GM19043 (cell line): ENCODE results near the gene SKIDA1.
"Not testable (repeated sequence)": the region's sequence is repeated elsewhere in the genome, so short reads cannot be mapped to it uniquely, and the experiment has no call there.

ENCODE experiments used
- ATAC-seq: cut with Tn5 transposase; IDR thresholded peaks from one replicate; pipeline ENCODE4 v1.9.1; 2021; ENCODE audit warnings: low read depth; ENCODE audit not compliant: unreplicated experiment

SKIDA1 gene

DNA sequence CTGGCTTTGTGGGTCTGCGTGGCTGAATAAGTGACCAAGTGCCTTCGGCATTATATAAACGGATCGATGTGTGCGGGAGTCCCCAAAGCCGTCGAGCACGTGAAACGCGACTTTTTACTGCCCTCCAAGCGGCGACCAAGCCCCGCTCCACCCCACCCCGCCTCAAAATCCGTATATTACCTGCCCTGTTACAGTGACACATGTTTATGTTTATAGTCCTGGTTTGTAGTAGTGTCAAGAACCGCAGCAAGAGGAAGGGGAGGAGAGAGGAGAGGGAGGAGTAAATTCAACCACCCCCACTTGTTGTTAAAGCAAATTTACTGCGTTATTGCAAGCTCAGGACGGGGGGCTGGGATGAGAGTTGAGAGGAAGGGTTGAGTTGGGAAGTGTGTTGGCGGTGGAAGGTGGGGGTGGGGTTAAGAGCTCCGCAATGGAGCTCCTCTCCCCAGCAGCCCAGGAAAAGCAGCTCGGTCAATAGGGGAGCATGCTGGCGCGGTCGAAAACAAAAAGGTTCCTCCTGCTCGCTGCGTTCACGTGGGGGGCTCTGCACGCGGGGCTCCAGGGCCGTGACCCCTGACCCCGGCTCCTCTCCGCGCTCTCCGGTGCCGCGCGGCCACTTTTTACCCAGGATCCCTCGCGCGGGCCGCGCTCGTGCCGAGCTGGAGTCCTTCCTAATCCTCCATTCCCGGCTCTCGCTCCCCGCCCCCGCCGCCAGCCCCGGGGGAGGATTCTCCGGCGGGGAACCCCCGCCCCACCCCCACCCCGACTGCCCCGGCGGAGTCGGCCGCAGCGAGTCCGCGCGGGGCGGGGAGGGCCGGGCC, at the start of gene SKIDA1:
Gene SKIDA1, minus strand, starts transcription at position 316 of the 821 bp plus-strand sequence. CDS start 7,860 bp downstream, outside the sequence.
- peak; percentile 35 for ATAC-seq

DNA sequence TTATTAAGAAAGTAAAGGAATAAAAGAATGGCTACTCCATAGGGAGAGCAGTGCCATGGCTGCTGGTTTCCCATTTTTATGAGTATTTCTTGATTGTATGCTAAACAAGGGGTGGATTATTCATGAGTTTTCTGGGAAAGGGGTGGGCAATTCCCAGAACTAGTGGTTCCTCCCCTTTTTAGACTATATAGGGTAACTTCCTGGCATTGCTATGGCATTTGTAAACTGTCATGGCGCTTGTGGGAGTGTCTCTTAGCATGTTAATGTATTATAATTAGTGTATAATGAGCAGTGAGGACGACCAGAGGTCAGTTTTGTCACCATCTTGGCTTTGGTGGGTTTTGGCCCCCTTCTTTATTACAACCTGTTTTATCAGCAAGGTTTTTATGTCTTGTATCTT, 49.0 kb upstream of the SKIDA1 start:
- ATAC-seq, result not testable (repeated sequence)

DNA sequence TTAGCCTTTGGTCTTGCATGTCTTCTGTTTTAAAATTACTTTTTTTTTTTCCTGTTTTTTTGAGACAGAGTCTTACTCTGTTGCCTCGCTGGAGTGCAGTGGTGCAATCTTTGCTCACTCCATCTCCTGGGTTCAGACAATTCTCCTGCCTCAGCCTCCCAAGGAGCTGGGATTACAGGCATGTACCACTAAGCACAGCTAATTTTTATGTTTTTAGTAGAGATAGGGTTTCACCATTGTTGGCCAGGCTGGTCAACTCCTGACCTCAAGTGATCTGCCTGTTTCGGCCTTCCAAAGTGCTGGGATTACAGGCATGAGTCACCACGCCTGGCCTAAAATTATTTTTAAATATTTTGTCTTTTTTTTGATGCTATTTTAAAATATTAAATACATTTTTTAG, 47.1 kb upstream of the SKIDA1 start:
- ATAC-seq, result no peak

DNA sequence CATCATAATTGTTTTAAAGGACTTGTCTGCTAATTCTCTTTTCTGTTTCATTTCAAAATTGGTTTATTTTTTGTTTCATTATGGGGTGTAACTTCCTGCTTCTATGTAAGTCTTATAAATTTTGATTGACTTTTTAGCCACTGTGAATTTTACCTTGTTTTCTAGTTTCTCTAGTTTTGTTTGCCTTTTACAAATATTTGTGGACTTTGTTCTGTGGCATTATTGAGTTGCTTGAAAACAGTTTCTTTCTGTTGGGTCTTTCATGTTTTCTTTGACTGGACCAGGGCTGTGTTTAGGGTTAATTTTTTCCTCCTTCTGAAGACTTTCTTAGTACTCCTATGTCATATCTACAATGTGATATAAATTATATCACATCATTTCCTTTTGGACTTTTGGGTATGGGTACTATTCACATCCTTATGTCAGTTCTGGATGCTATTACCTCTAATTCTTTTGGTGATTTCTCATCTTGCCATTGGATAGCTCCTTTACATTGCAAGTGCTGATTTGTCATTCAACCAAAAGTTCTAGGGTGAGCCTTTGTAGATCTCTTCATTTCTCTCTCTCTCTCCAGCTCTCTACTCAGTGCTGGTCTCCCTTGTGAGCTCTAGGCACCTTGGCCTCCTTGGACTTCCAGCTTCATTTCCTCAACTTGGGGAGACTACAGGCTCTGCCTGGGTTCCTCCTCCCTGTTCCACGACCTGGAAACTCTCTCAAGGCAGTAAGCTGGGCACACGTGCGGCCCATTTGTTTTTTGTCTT, 45.5 kb upstream of the SKIDA1 start:
- ATAC-seq, result no peak

DNA sequence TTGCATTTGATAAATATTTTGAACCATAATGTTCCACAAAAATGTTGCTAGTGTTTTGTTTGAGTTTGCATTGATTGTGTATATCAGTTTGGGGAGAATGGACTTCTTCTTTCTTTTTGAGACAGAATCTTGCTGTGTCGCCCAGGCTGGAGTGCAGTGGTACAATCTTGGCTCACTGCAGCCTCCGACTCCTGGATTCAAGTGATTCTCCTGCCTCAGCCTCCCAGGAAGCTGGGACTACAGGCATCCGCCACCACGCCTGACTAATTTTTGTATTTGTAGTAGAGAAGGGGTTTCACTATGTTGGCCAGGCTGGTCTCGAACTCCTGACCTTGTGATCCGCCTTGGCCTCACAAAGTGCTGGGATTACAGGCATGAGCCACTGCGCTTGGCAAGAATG, 33.5 kb upstream of the SKIDA1 start:
- not testable (repeated sequence) for ATAC-seq

DNA sequence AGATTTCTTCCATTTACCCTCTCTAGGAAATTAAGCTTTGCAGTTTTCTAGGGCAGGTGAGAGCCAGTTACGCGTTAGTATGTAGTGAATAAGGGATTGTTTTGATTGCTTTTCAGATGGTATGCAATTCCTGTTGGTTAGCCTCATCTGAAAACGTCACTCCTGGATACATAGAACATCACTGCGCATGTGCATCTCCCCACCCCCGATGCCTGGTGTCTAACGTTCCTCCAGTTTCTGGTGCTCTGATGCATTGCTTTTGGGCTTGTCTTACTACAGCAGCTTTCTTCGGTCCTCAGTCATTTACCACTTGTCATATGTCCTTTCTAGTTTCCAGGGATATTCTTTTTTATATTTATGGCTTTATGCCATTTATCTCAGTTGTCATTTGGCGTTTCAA, 31.0 kb upstream of the SKIDA1 start:
- ATAC-seq, result no peak

DNA sequence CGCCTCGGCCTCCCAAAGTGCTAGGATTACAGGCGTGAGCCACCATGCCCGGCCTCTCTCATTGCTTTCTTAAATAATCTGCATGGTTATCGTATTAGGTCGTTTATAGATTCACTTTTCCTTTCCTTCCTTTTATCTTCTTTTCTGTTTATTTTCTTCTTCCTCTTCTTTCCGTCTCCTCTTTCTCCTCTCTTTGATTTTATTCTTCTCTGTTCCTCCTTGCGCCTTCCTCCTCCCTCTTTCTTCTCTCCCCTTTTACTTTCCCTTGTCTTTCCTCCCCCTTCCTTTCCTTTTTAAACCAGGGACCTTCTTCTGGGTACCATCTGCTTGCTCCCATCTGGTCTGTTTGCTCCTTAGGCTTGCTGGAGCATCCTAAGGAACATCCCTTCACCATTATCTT, 27.2 kb upstream of the SKIDA1 start:
- no peak for ATAC-seq

DNA sequence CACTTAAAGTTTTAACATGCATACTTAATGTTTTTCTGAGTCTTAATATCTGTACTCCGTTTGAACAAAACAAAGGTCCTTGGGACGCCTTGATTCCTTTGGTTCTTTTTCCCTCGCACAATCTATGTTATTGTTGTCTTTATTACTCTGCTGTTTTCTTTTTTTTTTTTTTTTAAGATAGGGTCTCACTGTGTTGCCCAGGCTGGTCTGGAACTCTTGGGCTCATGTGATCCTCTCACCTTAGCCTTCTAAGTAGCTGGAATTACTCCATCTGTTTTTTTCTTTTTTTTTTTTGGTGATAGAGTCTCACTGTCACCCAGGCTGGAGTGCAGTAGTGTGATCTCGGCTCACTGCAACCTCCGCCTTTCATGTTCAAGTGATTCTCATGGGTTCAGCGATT, 21.8 kb upstream of the SKIDA1 start:
- no peak for ATAC-seq

DNA sequence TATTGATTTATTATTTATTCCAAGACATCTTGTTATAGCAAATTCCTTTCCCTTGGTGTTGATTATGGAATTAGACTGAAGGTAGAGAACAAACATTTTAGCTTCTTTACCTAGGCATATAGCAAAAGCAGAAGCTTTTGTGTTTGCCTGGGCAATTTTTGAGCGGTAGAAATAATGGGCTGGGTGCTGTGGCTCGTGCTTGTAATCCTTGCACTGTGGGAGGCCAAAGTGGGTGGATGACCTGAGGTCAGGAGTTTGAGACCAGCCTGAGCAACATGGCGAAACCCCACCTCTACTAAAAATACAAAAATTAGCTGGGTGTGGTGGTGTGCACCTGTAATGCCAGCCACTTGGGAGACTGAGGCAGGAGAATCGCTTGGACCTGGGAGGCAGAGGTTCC, 15.2 kb upstream of the SKIDA1 start:
- ATAC-seq, result not testable (repeated sequence)

DNA sequence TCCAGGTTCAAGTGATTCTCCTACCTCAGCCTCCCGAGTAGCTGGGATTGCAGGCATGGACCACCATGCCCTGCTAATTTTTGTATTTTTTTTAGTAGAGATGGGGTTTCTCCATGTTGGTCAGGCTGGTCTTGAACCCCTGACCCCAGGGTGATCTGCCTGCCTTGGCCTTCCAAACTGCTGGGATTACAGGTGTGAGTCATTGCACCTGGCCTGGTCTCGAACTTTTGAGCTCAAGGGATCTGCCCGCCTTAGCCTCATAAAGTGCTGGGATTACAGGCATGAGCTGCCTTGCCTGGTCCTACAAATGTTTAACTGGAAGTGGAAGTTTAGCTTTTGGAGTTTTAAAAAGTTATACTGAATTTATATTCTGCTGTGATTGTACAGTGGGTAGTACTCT, 11.4 kb upstream of the SKIDA1 start:
- ATAC-seq, result no peak

DNA sequence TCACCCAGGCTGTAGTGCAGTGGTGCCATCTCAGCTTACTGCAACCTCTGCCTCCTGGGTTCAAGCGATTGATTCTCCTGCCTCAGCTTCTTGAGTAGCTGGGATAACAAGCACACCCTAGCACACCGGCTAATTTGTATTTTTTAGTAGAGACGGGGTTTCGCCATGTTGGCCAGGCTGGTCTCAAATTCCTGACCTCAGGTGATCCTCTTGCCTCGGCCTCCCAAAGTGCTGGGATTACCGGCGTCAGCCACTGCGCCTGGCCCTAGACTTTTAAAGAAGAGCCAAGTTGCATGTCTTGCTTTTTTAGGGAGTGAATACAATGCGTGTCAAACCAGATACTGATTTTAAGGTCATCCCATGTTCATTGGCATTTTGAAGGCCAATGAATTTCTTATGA, 10.5 kb upstream of the SKIDA1 start:
- ATAC-seq, result not testable (repeated sequence)

DNA sequence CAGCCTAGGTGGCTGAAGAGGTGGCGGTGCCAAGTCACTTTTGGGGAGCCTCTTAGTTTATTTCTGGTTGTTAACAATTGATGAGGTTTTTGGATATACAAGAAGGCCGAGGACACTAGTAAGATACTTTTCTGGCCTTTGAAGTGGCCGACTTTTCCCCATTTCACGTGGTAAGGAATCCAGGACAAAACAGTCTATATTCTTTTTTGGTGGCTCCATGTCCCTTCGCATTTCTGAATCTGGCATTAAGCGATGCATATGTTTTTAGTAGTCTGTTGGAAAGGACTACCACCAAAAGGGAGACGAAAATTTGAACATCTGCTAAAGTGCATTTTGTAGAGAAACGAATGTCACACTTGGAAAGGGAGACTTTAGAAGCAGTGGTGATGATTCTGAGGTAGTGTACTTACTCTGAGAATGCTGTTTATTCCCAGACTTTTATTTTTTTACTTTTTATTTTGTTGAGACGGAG, 10.0 kb upstream of the SKIDA1 start:
- ATAC-seq, result no peak

DNA sequence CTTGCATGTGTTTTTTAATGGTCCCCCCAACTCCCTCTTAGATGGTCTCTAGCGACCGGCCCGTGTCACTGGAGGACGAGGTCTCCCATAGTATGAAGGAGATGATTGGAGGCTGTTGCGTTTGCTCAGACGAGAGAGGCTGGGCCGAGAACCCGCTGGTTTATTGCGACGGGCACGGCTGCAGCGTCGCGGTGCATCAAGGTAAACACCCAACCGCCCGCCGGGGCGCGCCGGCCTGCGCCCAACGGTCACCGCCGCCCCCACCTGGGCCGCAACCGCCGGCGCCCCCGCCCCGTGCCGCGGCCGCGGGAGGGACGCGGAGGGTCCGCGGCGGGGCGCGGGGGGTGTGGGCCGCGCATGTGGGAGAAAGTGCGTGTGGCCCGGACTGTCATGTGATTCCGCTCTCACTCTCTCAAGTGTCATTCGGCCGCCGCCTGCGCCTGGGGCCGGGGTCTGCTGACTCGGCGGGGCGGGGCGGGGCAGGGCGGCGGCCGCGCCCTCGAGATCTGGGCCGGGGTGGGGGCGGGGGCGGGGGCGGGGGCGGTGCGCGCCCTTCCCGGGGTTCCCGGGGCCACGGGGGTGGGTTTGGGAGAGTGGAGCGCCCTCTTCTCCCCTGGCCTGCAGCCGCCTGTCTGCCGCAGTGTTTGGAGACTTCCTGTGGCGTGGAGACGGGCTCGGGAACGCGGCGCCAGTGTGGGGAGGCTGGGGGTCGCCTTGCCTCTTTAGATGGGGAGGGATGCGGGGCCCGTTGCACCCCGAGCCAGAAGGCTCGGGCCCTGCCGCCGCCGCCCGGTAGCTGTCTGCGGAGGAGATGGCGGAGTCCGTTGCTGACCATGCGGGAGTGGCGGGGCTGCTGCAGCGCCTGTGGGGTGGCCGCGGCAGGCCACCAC, 9.4 kb upstream of the SKIDA1 start:
- no peak for ATAC-seq

DNA sequence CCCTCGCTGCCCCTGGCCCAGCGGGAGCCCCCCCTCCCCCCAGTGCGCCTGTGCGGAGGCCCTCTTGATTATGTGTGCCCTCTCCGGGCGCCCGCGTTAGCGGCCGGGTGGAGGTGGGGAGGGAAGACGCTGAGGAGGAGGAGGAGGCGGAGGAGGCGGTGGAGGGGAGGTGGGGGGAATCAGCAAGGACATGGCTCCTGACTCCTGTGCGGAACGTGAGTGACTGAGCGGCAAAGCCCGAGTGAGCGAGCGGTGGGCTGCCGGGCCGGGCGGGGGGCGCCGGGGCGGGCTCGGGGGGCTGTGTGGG, 8.8 kb upstream of the SKIDA1 start:
- no peak for ATAC-seq

DNA sequence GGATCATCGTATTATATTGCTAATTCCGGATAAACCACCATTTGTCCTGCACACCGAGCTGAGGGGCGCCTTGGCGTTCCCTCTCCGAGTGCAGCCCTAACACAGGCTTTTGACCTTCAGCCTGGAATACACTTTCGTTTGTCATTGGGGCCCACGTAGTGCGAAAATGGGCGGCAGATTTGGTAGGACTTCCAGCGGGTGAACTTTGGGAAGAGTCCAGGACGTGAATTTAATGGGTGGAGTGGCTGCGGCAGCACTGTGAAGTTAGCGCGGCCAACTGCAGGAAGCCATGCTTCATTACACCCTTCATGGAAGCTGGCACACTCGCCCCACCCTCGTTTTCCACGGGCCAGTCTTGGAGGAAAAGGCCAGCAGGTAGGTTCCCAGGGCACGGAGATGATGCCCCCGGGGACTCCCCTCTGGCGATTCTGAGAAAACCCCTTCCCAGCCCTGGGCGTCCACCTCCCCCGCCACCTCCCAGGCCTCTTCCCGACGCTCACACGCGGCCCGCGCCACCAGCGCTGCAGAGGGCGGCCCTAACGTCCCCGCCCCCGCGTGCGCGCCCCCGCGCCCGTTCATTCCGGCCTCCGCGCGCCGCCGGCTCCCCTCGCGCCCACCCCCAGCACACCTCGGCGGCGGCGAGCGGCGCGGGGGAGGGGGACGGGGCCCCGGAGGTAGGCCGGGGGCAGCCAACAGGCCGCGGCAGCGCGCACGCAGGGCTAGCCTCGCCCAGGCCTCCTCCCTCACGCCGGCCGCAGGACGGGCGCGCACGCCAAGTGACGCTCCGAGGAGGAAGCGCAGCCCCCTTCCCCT, 8.2 kb upstream of the SKIDA1 start, which contains the start of gene MLLT10:
Gene MLLT10, plus strand, starts transcription at position 766 of the 813 bp plus-strand sequence. CDS start 413 bp downstream, outside the sequence.
- peak; percentile 81 for ATAC-seq

DNA sequence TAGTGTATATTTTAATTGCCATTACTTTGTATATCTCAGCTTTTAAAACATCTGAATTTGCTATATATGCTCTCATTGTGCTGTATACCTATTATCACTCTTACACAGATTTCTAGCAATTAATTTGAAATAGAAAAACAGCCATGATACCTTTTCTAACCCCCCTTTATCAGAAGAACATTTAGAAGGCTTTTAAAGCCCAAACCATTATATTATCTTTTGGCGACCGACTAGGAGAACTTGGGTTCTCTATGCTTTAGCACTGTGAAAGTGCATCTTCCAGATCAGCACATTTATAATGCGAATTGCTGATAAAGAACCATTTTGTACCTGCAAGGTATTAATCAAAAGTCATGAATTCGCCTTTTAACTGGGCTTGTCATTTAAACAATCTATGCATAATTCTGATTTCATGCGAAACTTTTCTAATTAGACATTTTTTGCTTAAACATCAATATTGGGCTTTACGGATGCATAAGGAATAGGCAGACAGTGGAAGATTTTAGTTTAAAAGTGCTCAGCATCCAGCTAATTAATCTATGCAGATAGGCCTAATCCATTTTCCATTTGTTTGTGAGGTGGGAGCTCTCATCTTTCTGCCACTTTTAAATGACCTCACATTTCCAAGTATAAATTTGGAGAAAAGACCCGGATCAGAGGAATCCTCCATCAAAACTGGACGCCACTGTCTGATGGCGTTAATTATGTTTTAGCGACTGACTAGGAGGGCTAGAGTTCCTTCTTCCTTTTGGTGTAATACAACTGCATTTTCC, 7.4 kb upstream of the SKIDA1 start:
- no peak for ATAC-seq

DNA sequence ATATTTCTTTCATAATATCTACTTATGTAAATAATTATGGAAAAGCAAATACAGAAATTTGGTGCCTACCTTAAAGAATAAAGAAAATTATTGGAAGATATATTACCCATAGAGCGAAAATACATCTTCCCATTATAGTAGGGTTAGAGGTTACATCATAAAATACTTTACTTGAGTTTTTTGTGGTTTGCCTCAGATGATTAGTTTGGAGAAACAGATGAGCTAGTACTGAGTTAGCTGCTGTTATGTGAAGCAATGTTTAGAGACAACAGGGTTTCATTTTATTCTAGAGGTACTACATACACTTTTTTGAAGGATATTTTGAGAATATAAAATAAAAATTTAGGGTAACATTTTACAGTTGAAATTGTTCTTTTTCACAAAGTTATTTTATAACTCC, 5.7 kb upstream of the SKIDA1 start:
- ATAC-seq, result no peak

DNA sequence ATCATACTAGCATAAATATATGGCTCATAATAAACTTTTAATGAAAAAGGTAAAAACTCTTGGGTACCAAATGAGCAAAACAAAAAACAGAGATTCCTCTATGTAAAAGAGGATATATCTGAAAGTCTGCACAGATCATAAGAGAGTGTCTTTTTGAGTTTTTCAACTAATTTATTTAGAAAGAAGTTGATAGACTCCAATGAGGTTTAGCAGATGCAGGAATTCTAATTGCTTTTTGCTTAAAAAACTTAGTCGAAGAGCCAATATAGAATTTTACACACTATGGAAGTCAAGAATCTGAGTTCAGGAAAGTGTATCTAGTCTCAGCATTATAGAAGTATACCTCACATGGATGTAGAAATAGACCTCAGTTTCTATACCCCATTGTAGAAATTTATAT, 5.2 kb upstream of the SKIDA1 start:
- ATAC-seq, result no peak

DNA sequence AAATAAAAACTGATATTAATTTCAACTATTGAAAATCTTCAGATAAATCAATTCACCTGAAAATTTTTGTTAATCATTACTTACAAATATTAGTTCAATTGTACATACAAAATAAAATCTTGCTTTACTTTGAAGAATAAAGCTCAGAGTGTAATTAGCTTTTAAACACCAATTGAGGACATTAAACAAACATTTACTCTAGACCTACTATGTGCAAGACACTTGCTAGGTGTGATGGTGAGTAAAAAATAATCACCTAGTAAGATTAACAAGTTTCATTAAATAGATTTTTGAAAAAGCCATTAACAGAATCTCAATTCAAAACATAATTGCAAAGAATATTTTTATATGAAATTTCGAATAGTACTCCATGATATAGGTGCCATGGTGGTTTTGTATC, 4.7 kb upstream of the SKIDA1 start:
- ATAC-seq, result no peak
